Keratinocyte (primary cell): ENCODE results near the gene MED7.

ENCODE experiments used
- CTCF ChIP-seq, 3 experiments: IDR thresholded peaks in 1 of 3; conservative IDR thresholded peaks in 1 of 3; optimal IDR thresholded peaks in 1 of 3; 2 replicates in 2 of 3; 3 replicates in 1 of 3; pipeline versions ENCODE3 to v1.5.1; 2011; ENCODE audit warnings: low read length in 3 of 3, mild to moderate bottlenecking in 3 of 3, moderate library complexity in 2 of 3, control low read depth in 1 of 3, inconsistent platforms in 1 of 3; ENCODE audit not compliant: insufficient read depth in 2 of 3; ENCODE audit errors: extremely low read depth in 1 of 3
- EZH2 ChIP-seq: IDR thresholded peaks from one replicate; pipeline ENCODE4 v1.6.1; 2012; ENCODE audit warnings: inconsistent platforms, mild to moderate bottlenecking, low read length, moderate library complexity

DNA sequence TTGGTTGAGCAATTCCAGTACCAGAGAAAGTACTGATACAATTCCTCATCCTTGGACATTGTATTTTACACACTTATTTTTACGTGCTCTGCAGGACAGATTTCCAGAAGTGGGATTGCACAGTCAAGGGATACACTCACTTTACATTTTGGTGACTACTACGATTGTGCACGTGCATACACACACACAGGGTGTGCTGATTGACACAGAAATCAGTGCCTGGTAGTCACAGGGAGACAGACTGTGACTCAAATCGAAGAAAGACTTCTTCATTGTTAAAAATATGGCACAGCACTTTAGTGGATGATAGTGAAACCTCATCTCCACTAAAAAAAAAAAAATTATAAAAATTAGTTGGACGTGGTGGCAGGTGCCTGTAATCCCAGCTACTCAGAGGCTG is 21.9 kb upstream of the MED7 start:
- TF ChIP-seq CTCF (optimal IDR thresholded peaks at IDR 0.05 in 1 of 3, IDR thresholded peaks at IDR 0.05 in 1 of 3, conservative IDR thresholded peaks at IDR 0.05 in 1 of 3; ENCODE audit: extremely low read depth in 1 of 3, insufficient read depth in 2 of 3, low read length in 3 of 3), result no peak
- no peak for TF ChIP-seq EZH2
